H9 (cell line): ENCODE measurements around the gene VTA1. TPM values are rescaled to one million over a fixed set of nuclear protein-coding genes. Genes with fewer than 3 reads are reported as not detected.

Experiments used
- DNase-seq: peaks from one replicate; pipeline ENCODE4 v3.0.0-alpha.2; 2017
- H2AFZ ChIP-seq: one replicate; pipeline ENCODE4 v1.6.1; 2013; ENCODE audit warnings: mild to moderate bottlenecking, low read length, control low read depth, moderate library complexity
- H2AK5ac ChIP-seq: 2 replicates; pipeline ENCODE4 v1.6.1; 2013; ENCODE audit warnings: low read length, control low read depth, mixed read lengths; ENCODE audit not compliant: insufficient read length
- H2BK120ac ChIP-seq: one replicate; pipeline ENCODE4 v1.6.1; 2013; ENCODE audit warnings: low read depth, mild to moderate bottlenecking, low read length, control low read depth, inconsistent platforms; ENCODE audit not compliant: poor library complexity, severe bottlenecking
- H2BK12ac ChIP-seq: 2 replicates; pipeline ENCODE4 v1.6.1; 2013; ENCODE audit warnings: low read length, control low read depth, mixed read lengths, low read depth; ENCODE audit not compliant: insufficient read length
- H2BK15ac ChIP-seq: 2 replicates; pipeline ENCODE4 v1.6.1; 2013; ENCODE audit warnings: low read depth, low read length, control low read depth
- H2BK20ac ChIP-seq: one replicate; pipeline ENCODE4 v1.6.1; 2013; ENCODE audit warnings: low read depth, mild to moderate bottlenecking, low read length, control low read depth, inconsistent platforms; ENCODE audit not compliant: poor library complexity, severe bottlenecking
- H2BK5ac ChIP-seq: 2 replicates; pipeline ENCODE4 v1.6.1; 2013; ENCODE audit warnings: low read length, control low read depth, mixed read lengths; ENCODE audit not compliant: insufficient read length
- H3K14ac ChIP-seq: 2 replicates; pipeline ENCODE4 v1.6.1; 2013; ENCODE audit warnings: low read length, control low read depth; ENCODE audit not compliant: insufficient read depth
- H3K18ac ChIP-seq: 2 replicates; pipeline ENCODE4 v1.6.1; 2013; ENCODE audit warnings: low read depth, mild to moderate bottlenecking, mixed read lengths, low read length, control low read depth; ENCODE audit not compliant: insufficient read length
- H3K23ac ChIP-seq: 2 replicates; pipeline ENCODE4 v1.6.1; 2013; ENCODE audit warnings: low read length, control low read depth, mixed read lengths, low read depth; ENCODE audit not compliant: insufficient read length
- H3K23me2 ChIP-seq: 2 replicates; pipeline ENCODE4 v1.6.1; 2013; ENCODE audit warnings: low read depth, mild to moderate bottlenecking, mixed read lengths, low read length, control low read depth; ENCODE audit not compliant: insufficient read length, poor library complexity, severe bottlenecking
- H3K27ac ChIP-seq: 2 replicates; pipeline ENCODE4 v1.5.1; 2013; ENCODE audit warnings: low read length, control low read depth, mixed read lengths, low read depth; ENCODE audit not compliant: insufficient read length
- H3K27me3 ChIP-seq: 2 replicates; pipeline ENCODE4 v1.6.1; 2013; ENCODE audit warnings: low read length, control low read depth, inconsistent platforms; ENCODE audit not compliant: insufficient read depth
- H3K4ac ChIP-seq: 2 replicates; pipeline ENCODE4 v1.6.1; 2013; ENCODE audit warnings: low read depth, mild to moderate bottlenecking, control low read depth, inconsistent platforms, low read length, moderate library complexity
- H3K4me1 ChIP-seq: 2 replicates; pipeline ENCODE4 v1.6.1; 2013; ENCODE audit warnings: low read length, control low read depth, inconsistent platforms; ENCODE audit not compliant: insufficient read depth
- H3K4me2 ChIP-seq: 2 replicates; pipeline ENCODE4 v1.6.1; 2013; ENCODE audit warnings: low read length, control low read depth, mixed read lengths; ENCODE audit not compliant: insufficient read length, insufficient read depth
- H3K56ac ChIP-seq: 2 replicates; pipeline ENCODE4 v1.6.1; 2013; ENCODE audit warnings: low read depth, mild to moderate bottlenecking, mixed read lengths, low read length, control low read depth; ENCODE audit not compliant: insufficient read length
- H3K79me1 ChIP-seq: 2 replicates; pipeline ENCODE4 v1.6.1; 2013; ENCODE audit warnings: low read depth, mild to moderate bottlenecking, moderate library complexity, low read length, control low read depth, inconsistent platforms; ENCODE audit not compliant: insufficient read depth, poor library complexity, severe bottlenecking
- H3K79me2 ChIP-seq: 2 replicates; pipeline ENCODE4 v1.6.1; 2013; ENCODE audit warnings: low read length, control low read depth, inconsistent platforms; ENCODE audit not compliant: insufficient read depth
- H3K9ac ChIP-seq: 2 replicates; pipeline ENCODE4 v1.6.1; 2013; ENCODE audit warnings: low read length, control low read depth, mixed read lengths; ENCODE audit not compliant: insufficient read length; ENCODE audit errors: extremely low read depth
- H3K9me3 ChIP-seq: one replicate; pipeline ENCODE4 v1.6.1; 2013; ENCODE audit warnings: low read depth, low read length, inconsistent platforms; ENCODE audit not compliant: control insufficient read depth
- H3T11ph ChIP-seq: one replicate; pipeline ENCODE4 v1.6.1; 2013; ENCODE audit warnings: mild to moderate bottlenecking, low read length, control low read depth, inconsistent platforms
- H4K20me1 ChIP-seq: one replicate; pipeline ENCODE4 v1.6.1; 2013; ENCODE audit not compliant: control insufficient read depth, insufficient read length, insufficient read depth
- H4K5ac ChIP-seq: 2 replicates; pipeline ENCODE4 v1.6.1; 2013; ENCODE audit warnings: low read depth, mild to moderate bottlenecking, mixed read lengths, low read length, control low read depth; ENCODE audit not compliant: insufficient read length
- H4K8ac ChIP-seq: replicated peaks from 2 replicates; pipeline ENCODE4 v1.6.1; 2013; ENCODE audit warnings: low read length, control low read depth, mixed read lengths, low read depth; ENCODE audit not compliant: insufficient read length
- H4K91ac ChIP-seq: 2 replicates; pipeline ENCODE4 v1.6.1; 2013; ENCODE audit warnings: low read depth, mild to moderate bottlenecking, moderate library complexity, mixed read lengths, low read length, control low read depth; ENCODE audit not compliant: insufficient read length
- H3K27ac Mint-ChIP-seq, 3 experiments: 2 replicates in 2 of 3; 3 replicates in 1 of 3; pipeline ENCODE4 v1.8.0; 2020 to 2021; ENCODE audit warnings: mixed read lengths in 3 of 3, mild to moderate bottlenecking in 1 of 3, moderate library complexity in 1 of 3
- H3K27me3 Mint-ChIP-seq: 2 replicates; pipeline ENCODE4 v1.8.0; 2021; ENCODE audit warnings: low read depth, mild to moderate bottlenecking, moderate library complexity, mixed read lengths
- H3K36me3 Mint-ChIP-seq, 3 experiments: 2 replicates in 2 of 3; 3 replicates in 1 of 3; pipeline ENCODE4 v1.8.0; 2020 to 2021; ENCODE audit warnings: low read depth in 3 of 3, mixed read lengths in 3 of 3; ENCODE audit not compliant: insufficient read depth in 1 of 3
- H3K4me1 Mint-ChIP-seq, 2 experiments: 2 replicates each; pipeline ENCODE4 v1.8.0; 2020; ENCODE audit warnings: mixed read lengths in 2 of 2
- H3K4me3 Mint-ChIP-seq, 2 experiments: 2 replicates in 1 of 2; 3 replicates in 1 of 2; pipeline ENCODE4 v1.8.0; 2020 to 2021; ENCODE audit warnings: mild to moderate bottlenecking in 2 of 2, mixed read lengths in 2 of 2, moderate library complexity in 1 of 2
- H3K9me3 Mint-ChIP-seq, 2 experiments: 2 replicates in 1 of 2; 3 replicates in 1 of 2; pipeline ENCODE4 v1.8.0; 2020; ENCODE audit warnings: mild to moderate bottlenecking in 2 of 2, mixed read lengths in 2 of 2, moderate library complexity in 1 of 2
- WGBS: extraction: QIAGEN DNeasy Blood & Tissue Kit; methylation state at CpG from one replicate; pipeline ENCODE4 v1.1.7; 2013; ENCODE audit warnings: missing lambda C conversion rate, low lambda C conversion rate, mixed read lengths; ENCODE audit not compliant: insufficient read length; ENCODE audit errors: extremely low coverage; 5-methylcytosine and 5-hydroxymethylcytosine counted together
- total RNA-seq: library from RNA; stranded (reverse); gene quantifications from 2 replicates; pipeline ENCODE4 v1.2.1, GENCODE V29; 2021
- TF ChIP-seq, protein P1 (sequence below): fragments of 200-600 bp; sonication (generic); conservative IDR thresholded peaks from 3 replicates; pipeline ENCODE4 v1.8.0; 2021; ENCODE audit warnings: antibody characterized with exemption, mild to moderate bottlenecking

The VTA1 gene
- total RNA-seq, 1 experiment from 2014 or later: 63.1 TPM

DNA sequence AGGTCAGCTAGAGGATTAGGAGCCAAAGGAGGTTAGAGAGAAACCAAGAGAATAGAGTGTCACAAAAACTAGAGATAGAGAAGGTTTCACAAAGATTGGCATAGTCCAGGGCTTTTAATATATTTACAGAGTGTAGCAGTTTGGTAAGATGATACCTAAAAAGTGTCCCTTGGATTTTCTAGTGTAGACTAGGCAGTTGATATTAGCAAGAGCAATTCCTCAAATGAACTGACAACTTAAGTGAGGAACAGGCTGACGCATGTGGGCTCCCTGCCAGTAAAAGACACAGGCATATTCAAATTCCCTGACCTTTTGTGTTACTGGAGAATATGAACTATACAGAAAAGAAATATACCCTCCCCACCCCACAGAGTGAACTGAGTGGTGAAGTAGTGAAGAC is 40.1 kb downstream of the VTA1 start:
- H2BK12ac ChIP-seq: no peak overlapping the region
- no CpG with 5 or more reads among the region's 1 CpG for WGBS
- Mint-ChIP-seq H3K36me3 (peaks cover 0 to 7% (median 0%) of the 10 kb centered on the region in 3 experiments; a peak in 2 of 7 replicates), H3K9me3 (no peaks in the 10 kb centered on the region), H3K27me3 (no peaks in the 10 kb centered on the region), H3K27ac (no peak overlapping the region), H3K4me1 (no peaks in the 10 kb centered on the region), H3K4me3 (no peak overlapping the region)
- no peaks in the 10 kb centered on the region for H3K9me3 ChIP-seq
- H3K4me2 ChIP-seq: no peak overlapping the region
- no peaks in the 10 kb centered on the region for H3K79me2 ChIP-seq
- H4K8ac ChIP-seq: no peak overlapping the region
- no peaks in the 10 kb centered on the region for H3K79me1 ChIP-seq
- no peak overlapping the region for H4K5ac ChIP-seq
- H2AFZ ChIP-seq: no peak overlapping the region
- no peak overlapping the region for H3K27ac ChIP-seq
- H3K14ac ChIP-seq: no peak overlapping the region
- H2BK15ac ChIP-seq: no peak overlapping the region
- H2BK20ac ChIP-seq: no peak overlapping the region
- no peak overlapping the region for H2BK120ac ChIP-seq
- no peak overlapping the region for H3K18ac ChIP-seq
- DNase-seq: no peak
- H2AK5ac ChIP-seq: no peak overlapping the region
- TF ChIP-seq, protein P1, sequence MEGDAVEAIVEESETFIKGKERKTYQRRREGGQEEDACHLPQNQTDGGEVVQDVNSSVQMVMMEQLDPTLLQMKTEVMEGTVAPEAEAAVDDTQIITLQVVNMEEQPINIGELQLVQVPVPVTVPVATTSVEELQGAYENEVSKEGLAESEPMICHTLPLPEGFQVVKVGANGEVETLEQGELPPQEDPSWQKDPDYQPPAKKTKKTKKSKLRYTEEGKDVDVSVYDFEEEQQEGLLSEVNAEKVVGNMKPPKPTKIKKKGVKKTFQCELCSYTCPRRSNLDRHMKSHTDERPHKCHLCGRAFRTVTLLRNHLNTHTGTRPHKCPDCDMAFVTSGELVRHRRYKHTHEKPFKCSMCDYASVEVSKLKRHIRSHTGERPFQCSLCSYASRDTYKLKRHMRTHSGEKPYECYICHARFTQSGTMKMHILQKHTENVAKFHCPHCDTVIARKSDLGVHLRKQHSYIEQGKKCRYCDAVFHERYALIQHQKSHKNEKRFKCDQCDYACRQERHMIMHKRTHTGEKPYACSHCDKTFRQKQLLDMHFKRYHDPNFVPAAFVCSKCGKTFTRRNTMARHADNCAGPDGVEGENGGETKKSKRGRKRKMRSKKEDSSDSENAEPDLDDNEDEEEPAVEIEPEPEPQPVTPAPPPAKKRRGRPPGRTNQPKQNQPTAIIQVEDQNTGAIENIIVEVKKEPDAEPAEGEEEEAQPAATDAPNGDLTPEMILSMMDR: no peak
- no peaks in the 10 kb centered on the region for H3K27me3 ChIP-seq
- H3K9ac ChIP-seq: no peak overlapping the region
- no peak overlapping the region for H3T11ph ChIP-seq
- no peak overlapping the region for H3K23ac ChIP-seq
- H2BK5ac ChIP-seq: no peak overlapping the region
- no peaks in the 10 kb centered on the region for H3K4me1 ChIP-seq
- no peaks in the 10 kb centered on the region for H3K23me2 ChIP-seq
- H3K4ac ChIP-seq: no peak overlapping the region
- no peak overlapping the region for H3K56ac ChIP-seq
- H4K91ac ChIP-seq: no peak overlapping the region
- no peaks in the 10 kb centered on the region for H4K20me1 ChIP-seq
